ENCODE measurements around the gene ATP6V1G2.
"Not testable (repeated sequence)": the region's sequence is repeated elsewhere in the genome, so short reads cannot be mapped to it uniquely, and the experiment has no call there.

GRCh38 chr6:31499648-31500047, 46.8 kb downstream of the ATP6V1G2 start:
- TF ChIP-seq POLR2AphosphoS5, POLR2A, CTCF, EP300 (IDR thresholded peaks at IDR 0.05): not testable (repeated sequence)

All from suprapubic skin (tissue), 4 donors.